ENCODE measurements around the gene SGTA.

DNA sequence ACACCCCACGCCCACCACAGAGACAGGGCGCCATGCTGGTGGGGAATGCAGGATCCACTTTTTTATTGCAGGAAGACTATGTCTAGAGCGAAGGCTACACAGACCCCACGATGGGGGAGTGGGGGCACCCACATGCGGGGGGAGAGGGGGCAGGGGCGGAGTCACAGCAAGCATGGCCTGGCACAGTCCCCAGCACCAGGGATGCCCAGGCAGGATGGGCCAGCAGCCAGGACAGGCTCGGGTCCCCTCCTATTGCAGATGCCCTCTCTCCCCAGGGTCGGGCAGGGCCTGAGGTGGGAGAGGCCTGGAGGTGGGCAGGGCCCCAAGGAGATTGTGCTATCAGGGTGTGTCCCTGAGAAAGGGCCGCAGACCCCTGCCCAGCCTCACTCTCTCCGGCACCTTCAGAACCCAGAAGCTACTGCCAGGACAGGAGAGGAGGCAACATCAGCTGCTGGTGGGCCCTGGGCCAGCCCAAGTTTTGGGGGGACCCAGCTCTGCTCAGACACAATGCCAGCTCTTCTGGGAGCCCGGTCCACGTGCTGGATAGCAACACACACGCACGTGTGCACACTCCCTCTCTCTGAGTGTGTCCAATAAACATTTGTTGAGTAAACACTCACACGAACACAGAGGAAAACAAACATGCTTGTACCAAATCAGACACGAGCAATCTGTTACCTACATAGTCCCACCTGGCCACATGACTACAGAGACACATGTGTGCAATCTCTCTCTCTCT, 68.4 kb downstream of the SGTA start:
- TF ChIP-seq TCF7L2 (IDR thresholded peaks at IDR 0.05; ENCODE audit: low read depth, low read length) (no peak), JUN (CRISPR knock-in tag; IDR thresholded peaks at IDR 0.05) (no peak), RAD21 (CRISPR knock-in tag; IDR thresholded peaks at IDR 0.05) (no peak), NR1H2 (CRISPR knock-in tag; IDR thresholded peaks at IDR 0.05; ENCODE audit: borderline replicate concordance, low read depth) (no peak), ESRRA (CRISPR knock-in tag; IDR thresholded peaks at IDR 0.05; ENCODE audit: low read depth) (no peak)

All from HepG2 (cell line).